HG02840 (cell line): ENCODE data around the gene ANKRD13D.

ENCODE experiments used
- ATAC-seq: cut with Tn5 transposase; IDR thresholded peaks from one replicate; pipeline ENCODE4 v1.9.1; 2021; ENCODE audit warnings: mild to moderate bottlenecking, moderate library complexity, moderate number of reproducible peaks; ENCODE audit not compliant: unreplicated experiment, low FRiP score

The ANKRD13D gene

GRCh38 chr11:67284811-67285540, 4.1 kb upstream of the ANKRD13D start:
- ATAC-seq = no peak

GRCh38 chr11:67285541-67286498, 3.3 kb upstream of the ANKRD13D start:
- no peak for ATAC-seq

GRCh38 chr11:67286621-67287333, 2.3 kb upstream of the ANKRD13D start:
- ATAC-seq = no peak

- ATAC-seq = no peak
Measured at GRCh38 chr11:67287355-67288197, 1.5 kb upstream of the ANKRD13D start.

- ATAC-seq = no peak
Measured at GRCh38 chr11:67288198-67288451, 978 bp upstream of the ANKRD13D start.

GRCh38 chr11:67288452-67289225, 464 bp upstream of the ANKRD13D start:
- peak; percentile 68 for ATAC-seq

GRCh38 chr11:67289651-67290479, 762 bp downstream of the ANKRD13D start:
- no peak for ATAC-seq

GRCh38 chr11:67290801-67291200, 1.7 kb downstream of the ANKRD13D start:
- ATAC-seq = no peak

- no peak for ATAC-seq
Measured at GRCh38 chr11:67291481-67292381, 2.6 kb downstream of the ANKRD13D start.

GRCh38 chr11:67292671-67293070, 3.6 kb downstream of the ANKRD13D start:
- no peak for ATAC-seq

GRCh38 chr11:67293090-67293489, 4.0 kb downstream of the ANKRD13D start:
- ATAC-seq = no peak

GRCh38 chr11:67295846-67296245, 6.7 kb downstream of the ANKRD13D start:
- ATAC-seq = no peak

- no peak for ATAC-seq
Measured at GRCh38 chr11:67298786-67299185, 9.7 kb downstream of the ANKRD13D start.

GRCh38 chr11:67299471-67300191, 10.5 kb downstream of the ANKRD13D start:
- no peak for ATAC-seq

GRCh38 chr11:67300256-67300755, 11.2 kb downstream of the ANKRD13D start:
- ATAC-seq = no peak

- ATAC-seq = no peak
Measured at GRCh38 chr11:67300756-67301312, 11.7 kb downstream of the ANKRD13D start.
